BLaER1 (cell line): ENCODE measurements around the gene VSIR.

Experiments used
- H3K27ac ChIP-seq: shearing (Covaris generic); formaldehyde crosslinking; 2 replicates; pipeline ENCODE4 v1.8.1; 2022
- H3K27me3 ChIP-seq: shearing (Covaris generic); formaldehyde crosslinking; 2 replicates; pipeline ENCODE4 v1.8.1; 2022
- H3K36me3 ChIP-seq: shearing (Covaris generic); formaldehyde crosslinking; 2 replicates; pipeline ENCODE4 v1.8.1; 2022
- H3K4me1 ChIP-seq: shearing (Covaris generic); formaldehyde crosslinking; 2 replicates; pipeline ENCODE4 v1.8.1; 2022
- H3K4me2 ChIP-seq: shearing (Covaris generic); formaldehyde crosslinking; 2 replicates; pipeline ENCODE4 v1.8.1; 2022
- H3K4me3 ChIP-seq: shearing (Covaris generic); formaldehyde crosslinking; 2 replicates; pipeline ENCODE4 v1.8.1; 2022
- H3K9ac ChIP-seq: shearing (Covaris generic); formaldehyde crosslinking; 2 replicates; pipeline ENCODE4 v1.8.1; 2022
- H3K9me3 ChIP-seq: shearing (Covaris generic); formaldehyde crosslinking; 2 replicates; pipeline ENCODE4 v1.8.1; 2022
- H4K20me1 ChIP-seq: shearing (Covaris generic); formaldehyde crosslinking; 2 replicates; pipeline ENCODE4 v1.8.1; 2022
- Cebpa-rat ChIP-seq: shearing (Covaris generic); IDR thresholded peaks from 2 replicates; pipeline ENCODE4 v1.8.1; 2022

VSIR gene

DNA sequence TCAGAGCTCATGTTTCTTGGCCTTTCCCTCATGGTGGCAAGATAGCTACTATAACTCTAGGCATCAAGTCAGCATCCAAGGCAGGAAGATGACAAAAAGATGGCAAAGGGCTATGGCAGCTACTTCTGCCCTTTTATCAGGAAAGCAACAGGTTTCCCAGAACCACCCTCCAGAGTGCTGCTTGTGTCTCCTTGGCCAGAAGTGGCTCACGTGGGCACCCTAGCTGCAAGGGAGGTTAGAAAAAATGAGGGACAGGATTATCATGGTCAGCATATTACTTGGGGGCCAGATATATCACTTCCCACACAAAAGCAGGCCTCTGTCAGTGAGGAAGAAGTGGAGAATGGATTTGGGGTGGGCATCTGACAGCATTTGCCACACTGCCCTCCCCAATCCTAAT lies 29.5 kb downstream of the VSIR start:
- Histone ChIP-seq H4K20me1 (no peaks in the 10 kb centered on the region), H3K27me3 (no peaks in the 10 kb centered on the region), H3K4me2 (no peak overlapping the region), H3K9me3 (peaks cover 6% of the 10 kb centered on the region; the same call in 1 of the 2 replicates), H3K36me3 (no peaks in the 10 kb centered on the region), H3K9ac (no peak overlapping the region), H3K4me3 (no peak overlapping the region), H3K4me1 (peaks cover 54% of the 10 kb centered on the region), H3K27ac (no peak overlapping the region)
- no peak for TF ChIP-seq Cebpa-rat

DNA sequence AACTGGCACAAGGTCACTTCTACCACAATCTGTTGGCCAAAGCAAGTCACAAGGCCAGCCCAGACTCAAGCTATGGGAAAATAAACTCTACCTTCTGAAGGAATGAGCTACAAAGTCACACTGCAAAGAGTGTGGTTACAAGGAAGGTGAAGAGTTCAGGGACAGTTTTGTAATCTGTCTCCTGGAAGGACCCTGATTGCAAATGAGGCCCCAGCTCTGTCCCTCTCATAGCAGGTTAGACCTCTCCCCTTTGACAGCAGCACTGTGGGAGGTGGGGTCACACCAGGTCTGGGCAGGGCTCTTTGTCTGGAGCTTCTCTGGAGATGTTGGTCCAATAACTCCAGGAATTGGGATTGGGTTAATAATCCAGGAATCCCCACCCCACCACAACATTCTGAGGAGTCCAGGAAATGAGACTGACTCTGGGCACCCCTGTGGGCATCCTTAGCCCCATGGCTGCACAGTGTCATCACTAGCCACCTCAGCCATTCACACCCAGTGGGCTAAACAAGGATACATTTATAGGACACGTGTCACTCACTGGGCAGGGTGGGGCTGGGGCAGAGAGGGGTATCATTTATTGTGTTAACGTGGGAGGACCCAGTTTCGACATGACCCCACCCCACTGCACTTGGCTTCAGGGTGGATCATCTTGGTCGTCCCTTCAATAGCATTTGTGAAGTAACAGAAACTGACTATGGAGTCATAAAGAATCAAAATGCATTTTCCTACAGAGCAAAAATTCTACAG lies 30.1 kb downstream of the VSIR start:
- Histone ChIP-seq H3K9me3 (peaks cover 6% of the 10 kb centered on the region; the same call in 1 of the 2 replicates), H3K4me1 (peaks cover 49% of the 10 kb centered on the region), H3K4me2 (no peak overlapping the region), H3K27me3 (no peaks in the 10 kb centered on the region), H3K36me3 (no peaks in the 10 kb centered on the region), H3K27ac (no peak overlapping the region), H3K4me3 (no peak overlapping the region), H4K20me1 (no peaks in the 10 kb centered on the region), H3K9ac (no peak overlapping the region)
- no peak for TF ChIP-seq Cebpa-rat

DNA sequence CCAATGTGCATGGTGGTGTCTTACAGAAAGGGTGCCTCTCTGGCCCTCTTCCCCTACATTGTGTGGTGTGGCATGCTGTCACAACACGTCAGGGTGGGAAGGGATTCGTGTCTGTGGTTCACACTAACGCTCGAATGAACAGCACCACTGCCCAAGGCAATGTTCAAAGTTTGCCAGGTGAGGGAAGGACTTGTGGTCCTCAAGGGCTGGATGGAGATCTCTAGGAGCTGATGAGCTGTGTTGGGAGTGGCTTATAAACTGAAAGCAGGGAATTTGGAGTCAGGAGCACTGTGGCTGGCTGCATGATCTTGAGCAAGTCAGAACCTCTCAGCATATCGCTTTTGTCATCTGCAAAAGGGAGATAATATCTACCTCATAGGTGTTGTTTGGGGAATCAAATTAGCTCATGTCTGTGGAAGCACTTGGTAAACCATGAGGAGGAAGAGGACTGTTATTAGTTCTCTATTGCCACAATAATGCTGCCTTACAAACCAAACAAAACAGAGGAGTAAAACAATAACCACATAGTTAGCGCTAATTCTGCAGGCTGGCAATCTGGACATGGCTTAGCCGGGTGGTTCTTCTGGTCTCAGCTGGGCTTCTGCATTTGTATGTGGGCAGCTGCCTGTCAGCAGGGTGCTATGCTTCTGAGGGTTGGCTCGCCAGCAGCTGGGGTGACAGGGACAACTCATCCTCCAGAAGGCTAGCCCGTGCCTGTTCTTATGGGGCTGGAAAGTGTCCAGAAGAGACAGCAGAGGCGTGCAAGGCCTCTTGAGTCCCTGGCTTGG lies 30.8 kb downstream of the VSIR start:
- Histone ChIP-seq H3K36me3 (no peaks in the 10 kb centered on the region), H3K4me1 (peaks cover 45% of the 10 kb centered on the region), H3K4me3 (no peak overlapping the region), H3K4me2 (no peak overlapping the region), H3K9me3 (peaks cover 6% of the 10 kb centered on the region; the same call in 1 of the 2 replicates), H3K27me3 (no peaks in the 10 kb centered on the region), H3K27ac (no peak overlapping the region), H3K9ac (no peak overlapping the region), H4K20me1 (no peaks in the 10 kb centered on the region)
- TF ChIP-seq Cebpa-rat: no peak

DNA sequence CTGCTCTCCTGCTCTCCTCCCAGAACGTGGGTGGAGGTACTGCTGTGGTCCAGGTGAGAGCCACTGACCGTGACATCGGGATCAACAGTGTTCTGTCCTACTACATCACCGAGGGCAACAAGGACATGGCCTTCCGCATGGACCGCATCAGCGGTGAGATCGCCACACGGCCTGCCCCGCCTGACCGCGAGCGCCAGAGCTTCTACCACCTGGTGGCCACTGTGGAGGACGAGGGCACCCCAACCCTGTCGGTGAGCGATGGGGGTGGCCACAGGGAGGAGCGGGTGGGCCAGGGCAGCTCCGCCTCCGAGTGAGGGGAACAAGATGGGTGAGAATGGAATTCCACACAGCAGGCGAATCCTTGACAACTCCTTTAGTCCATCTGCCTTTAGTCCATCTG lies 31.6 kb downstream of the VSIR start:
- Histone ChIP-seq H3K27ac (no peak overlapping the region), H3K36me3 (no peaks in the 10 kb centered on the region), H3K4me2 (peak overlapping the region; percentile 63), H3K9me3 (peaks cover 6% of the 10 kb centered on the region; the same call in 1 of the 2 replicates), H4K20me1 (no peaks in the 10 kb centered on the region), H3K4me3 (no peak overlapping the region), H3K4me1 (peaks cover 45% of the 10 kb centered on the region), H3K27me3 (no peaks in the 10 kb centered on the region), H3K9ac (no peak overlapping the region)
- TF ChIP-seq Cebpa-rat: no peak

DNA sequence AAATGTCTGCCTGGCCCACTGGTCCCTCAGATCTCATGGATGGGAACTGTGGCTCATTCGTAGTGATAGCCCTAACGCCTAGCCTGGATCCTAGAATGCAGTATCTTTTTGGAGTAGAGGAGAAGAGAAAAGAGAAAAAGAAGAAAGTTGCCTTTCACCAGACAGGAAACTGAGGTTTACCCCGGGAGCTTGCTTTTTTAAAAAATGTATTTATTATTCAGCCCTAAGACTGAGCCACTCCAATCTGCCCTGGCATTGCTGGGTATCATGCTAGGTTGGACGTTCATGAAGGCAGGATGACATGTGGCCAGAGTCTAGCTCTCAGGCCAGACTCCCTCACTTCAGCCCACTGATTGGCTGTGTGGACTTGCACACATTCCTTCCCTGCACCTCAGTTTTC lies 32.3 kb downstream of the VSIR start:
- Histone ChIP-seq H3K4me2 (peak overlapping the region; percentile 63), H3K36me3 (no peaks in the 10 kb centered on the region), H3K27ac (no peak overlapping the region), H3K27me3 (no peaks in the 10 kb centered on the region), H3K4me3 (no peak overlapping the region), H3K9me3 (peaks cover 6% of the 10 kb centered on the region; the same call in 1 of the 2 replicates), H4K20me1 (no peaks in the 10 kb centered on the region), H3K4me1 (peaks cover 45% of the 10 kb centered on the region), H3K9ac (no peak overlapping the region)
- TF ChIP-seq Cebpa-rat: no peak

DNA sequence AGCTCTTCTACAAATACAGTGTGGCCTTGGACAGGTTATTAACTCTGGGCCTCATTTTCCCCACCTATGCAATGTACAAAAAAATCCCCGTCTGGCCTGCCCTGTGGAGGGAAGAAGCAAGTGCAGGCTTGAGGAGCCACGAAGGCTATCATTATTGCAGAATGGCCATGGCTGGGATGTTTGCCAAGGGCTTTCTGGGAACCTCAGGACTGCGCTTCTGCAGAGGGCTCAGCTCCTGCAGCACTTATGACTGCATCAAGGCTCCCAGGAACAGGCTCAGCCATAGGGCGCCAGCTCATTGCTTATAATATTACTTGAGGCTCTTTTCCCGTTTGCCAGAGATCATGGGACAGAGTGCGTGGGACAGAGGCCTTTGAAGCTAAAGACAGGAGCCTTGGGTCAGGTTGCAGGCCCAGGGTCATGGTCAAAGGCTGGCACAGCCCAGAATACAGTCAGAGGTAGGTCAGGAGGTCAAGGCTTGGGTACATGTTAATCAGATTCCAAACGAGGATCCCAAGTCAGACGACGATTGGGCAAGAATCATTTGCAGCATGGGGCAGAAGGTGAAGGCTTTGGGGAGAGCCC lies 33.2 kb downstream of the VSIR start:
- Histone ChIP-seq H3K36me3 (no peaks in the 10 kb centered on the region), H3K4me3 (no peak overlapping the region), H3K4me2 (0 out of 2 replicates have a peak overlapping the region, but pooled peaks have one; percentile 63), H3K9me3 (peaks cover 6% of the 10 kb centered on the region; the same call in 1 of the 2 replicates), H4K20me1 (no peaks in the 10 kb centered on the region), H3K4me1 (peaks cover 45% of the 10 kb centered on the region), H3K9ac (no peak overlapping the region), H3K27ac (no peak overlapping the region), H3K27me3 (no peaks in the 10 kb centered on the region)
- TF ChIP-seq Cebpa-rat: no peak

DNA sequence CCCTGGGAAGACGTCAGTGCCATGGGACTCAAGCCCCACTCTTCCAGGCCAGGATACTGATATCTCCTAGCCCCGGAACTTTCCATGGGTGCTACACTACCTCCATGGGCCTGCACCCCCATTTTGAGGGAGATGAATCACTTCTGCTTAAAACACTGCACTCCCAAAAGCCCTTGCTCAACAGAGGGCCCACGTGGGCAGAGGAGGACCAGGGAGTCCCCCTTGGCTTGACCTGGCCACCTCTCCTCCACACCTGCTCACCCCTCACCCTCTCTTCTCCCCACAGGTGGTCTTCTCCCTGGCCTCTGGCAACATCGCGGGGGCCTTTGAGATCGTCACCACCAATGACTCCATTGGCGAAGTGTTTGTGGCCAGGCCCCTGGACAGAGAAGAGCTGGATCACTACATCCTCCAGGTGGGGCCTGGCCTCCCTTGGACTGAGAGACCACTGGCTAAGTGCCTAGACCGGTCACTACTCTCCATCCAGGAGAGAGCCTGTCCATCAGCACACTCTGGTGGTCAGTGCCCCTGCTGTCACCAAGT lies 33.9 kb downstream of the VSIR start:
- Histone ChIP-seq H3K27me3 (no peaks in the 10 kb centered on the region), H3K27ac (no peak overlapping the region), H3K9me3 (peaks cover 6% of the 10 kb centered on the region; the same call in 1 of the 2 replicates), H3K4me1 (peaks cover 52% of the 10 kb centered on the region), H3K9ac (no peak overlapping the region), H3K4me3 (no peak overlapping the region), H4K20me1 (no peaks in the 10 kb centered on the region), H3K4me2 (no peak overlapping the region), H3K36me3 (no peaks in the 10 kb centered on the region)
- no peak for TF ChIP-seq Cebpa-rat

DNA sequence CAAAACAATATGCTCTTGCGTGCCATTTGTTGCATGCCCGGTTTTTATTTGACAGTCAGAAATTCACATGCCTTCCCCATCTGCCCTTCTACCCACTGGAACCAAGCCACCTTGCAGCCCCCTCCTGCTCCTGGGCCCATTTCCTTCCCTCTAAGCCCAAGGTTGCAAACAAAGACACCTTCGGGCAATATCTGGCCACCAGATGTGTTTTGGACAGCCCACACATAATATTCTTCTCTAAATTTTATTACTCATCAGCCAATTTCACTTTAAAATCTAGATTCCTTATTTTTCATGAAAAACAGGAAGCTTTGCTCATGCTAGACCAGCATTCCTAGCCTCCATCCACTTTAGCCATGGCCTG lies 35.5 kb downstream of the VSIR start:
- Histone ChIP-seq H3K9me3 (peaks cover 3% of the 10 kb centered on the region; the same call in 1 of the 2 replicates), H4K20me1 (no peaks in the 10 kb centered on the region), H3K27me3 (no peaks in the 10 kb centered on the region), H3K4me3 (no peak overlapping the region), H3K27ac (no peak overlapping the region), H3K4me1 (peaks cover 54% of the 10 kb centered on the region), H3K9ac (no peak overlapping the region), H3K36me3 (no peaks in the 10 kb centered on the region), H3K4me2 (peak overlapping the region; percentile 82; the same call in 1 of the 2 replicates)
- no peak for TF ChIP-seq Cebpa-rat

DNA sequence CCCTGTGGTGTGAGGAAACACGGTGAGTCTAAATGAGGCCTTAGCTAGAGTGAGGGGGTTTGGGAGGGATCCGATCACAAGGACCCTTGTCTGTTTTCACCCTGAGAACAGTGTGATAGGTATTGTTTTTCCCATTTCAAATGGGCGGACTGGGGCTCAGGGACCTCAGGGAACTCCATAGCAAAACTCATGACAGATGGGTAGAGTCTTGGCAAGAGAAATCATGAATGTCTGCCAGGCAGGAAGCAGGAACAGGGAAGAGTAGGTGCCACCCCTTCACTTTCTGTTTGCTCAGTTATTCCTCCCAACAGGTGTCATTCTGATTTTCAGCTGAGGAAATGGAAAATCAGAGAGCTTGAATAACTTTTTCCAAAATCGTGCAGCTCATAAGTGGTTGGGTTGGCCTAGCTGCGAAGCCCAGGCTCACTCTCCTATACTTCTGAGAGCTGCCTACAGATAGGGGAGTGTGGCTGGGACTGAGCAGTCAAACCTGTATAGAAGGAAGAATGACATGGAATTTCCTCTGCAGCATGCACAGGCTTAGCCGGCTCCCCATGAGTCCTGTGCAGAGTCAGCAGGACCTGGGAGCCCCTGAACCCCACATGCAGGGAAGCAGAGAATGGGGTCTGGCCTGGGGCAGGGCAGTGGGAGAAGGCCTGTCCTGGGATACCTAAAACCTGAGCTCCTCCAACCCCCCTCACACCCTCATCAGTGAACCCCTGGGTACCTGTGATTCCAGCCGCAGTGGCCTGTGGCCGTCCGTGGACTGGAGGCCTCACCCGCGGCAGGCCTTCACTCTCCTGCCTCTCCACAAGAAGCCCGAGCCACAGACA lies 36.1 kb downstream of the VSIR start:
- no peak overlapping the region for H3K4me3 ChIP-seq
- no peak overlapping the region for H3K9ac ChIP-seq
- no peaks in the 10 kb centered on the region for H3K9me3 ChIP-seq
- TF ChIP-seq Cebpa-rat: no peak
- no peaks in the 10 kb centered on the region for H4K20me1 ChIP-seq
- no peaks in the 10 kb centered on the region for H3K36me3 ChIP-seq
- H3K27ac ChIP-seq: peak overlapping the region; percentile 71
- H3K4me1 ChIP-seq: peaks cover 54% of the 10 kb centered on the region
- H3K27me3 ChIP-seq: no peaks in the 10 kb centered on the region
- peak overlapping the region; percentile 82 for H3K4me2 ChIP-seq
